ENCODE measurements around the gene TMEM63A.

Gene TMEM63A

DNA sequence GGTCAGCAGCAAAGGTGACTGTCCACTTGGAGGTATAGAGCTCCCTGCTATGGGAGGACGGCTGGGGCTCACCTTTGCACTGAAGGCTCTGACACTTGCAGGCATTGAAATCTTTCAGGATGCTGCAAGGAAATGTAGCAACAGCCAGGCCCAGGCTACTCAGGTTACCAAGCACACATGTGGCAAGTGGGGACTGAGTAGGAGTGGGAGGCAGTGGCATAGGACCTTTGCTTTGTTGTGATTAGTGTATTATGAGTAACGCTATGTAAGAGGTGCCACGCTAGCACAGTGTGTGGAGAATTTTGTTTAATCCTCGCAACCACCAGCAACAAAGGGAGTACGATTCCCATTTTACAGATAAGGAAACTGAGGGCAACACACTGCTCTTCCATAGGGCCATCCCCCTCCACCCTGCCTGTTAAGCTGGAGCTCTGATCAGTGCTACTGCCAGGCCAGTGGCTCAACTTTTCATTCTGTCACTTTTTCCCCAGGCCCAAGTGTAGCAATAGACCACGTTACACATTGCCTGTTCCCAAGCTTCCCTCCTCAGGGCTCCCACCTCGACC lies 21.2 kb downstream of the TMEM63A start:
- H3K4me2 ChIP-seq (ENCODE audit: low read length), result no peak overlapping the region
- no peaks in the 10 kb centered on the region for H3K27me3 ChIP-seq (ENCODE audit: control insufficient read depth, low read length)
- no peaks in the 10 kb centered on the region for H4K20me1 ChIP-seq (ENCODE audit: control insufficient read depth, insufficient read depth, low read depth, low read length)
- no peaks in the 10 kb centered on the region for H3K79me2 ChIP-seq (ENCODE audit: control insufficient read depth, low read length)
- no peak overlapping the region for H3K4me3 ChIP-seq (ENCODE audit: low read length)
- no peaks in the 10 kb centered on the region for H3K36me3 ChIP-seq (ENCODE audit: control insufficient read depth, low read length)
- H3K4me1 ChIP-seq (ENCODE audit: control insufficient read depth, low read length), result no peaks in the 10 kb centered on the region
- H3K9me2 ChIP-seq (replicated peaks; ENCODE audit: control insufficient read depth, low read length), result no peaks in the 10 kb centered on the region
- H3K27ac ChIP-seq (ENCODE audit: low read depth, low read length), result no peak overlapping the region
- no peaks in the 10 kb centered on the region for H3F3A ChIP-seq (ENCODE audit: control insufficient read depth, insufficient read depth)
- H3K9me3 ChIP-seq (ENCODE audit: control insufficient read depth, insufficient read depth, low read length), result no peaks in the 10 kb centered on the region
- TF ChIP-seq, protein P1, sequence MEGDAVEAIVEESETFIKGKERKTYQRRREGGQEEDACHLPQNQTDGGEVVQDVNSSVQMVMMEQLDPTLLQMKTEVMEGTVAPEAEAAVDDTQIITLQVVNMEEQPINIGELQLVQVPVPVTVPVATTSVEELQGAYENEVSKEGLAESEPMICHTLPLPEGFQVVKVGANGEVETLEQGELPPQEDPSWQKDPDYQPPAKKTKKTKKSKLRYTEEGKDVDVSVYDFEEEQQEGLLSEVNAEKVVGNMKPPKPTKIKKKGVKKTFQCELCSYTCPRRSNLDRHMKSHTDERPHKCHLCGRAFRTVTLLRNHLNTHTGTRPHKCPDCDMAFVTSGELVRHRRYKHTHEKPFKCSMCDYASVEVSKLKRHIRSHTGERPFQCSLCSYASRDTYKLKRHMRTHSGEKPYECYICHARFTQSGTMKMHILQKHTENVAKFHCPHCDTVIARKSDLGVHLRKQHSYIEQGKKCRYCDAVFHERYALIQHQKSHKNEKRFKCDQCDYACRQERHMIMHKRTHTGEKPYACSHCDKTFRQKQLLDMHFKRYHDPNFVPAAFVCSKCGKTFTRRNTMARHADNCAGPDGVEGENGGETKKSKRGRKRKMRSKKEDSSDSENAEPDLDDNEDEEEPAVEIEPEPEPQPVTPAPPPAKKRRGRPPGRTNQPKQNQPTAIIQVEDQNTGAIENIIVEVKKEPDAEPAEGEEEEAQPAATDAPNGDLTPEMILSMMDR (IDR thresholded peaks at IDR 0.05; ENCODE audit: low read depth, low read length, poor library complexity, severe bottlenecking), result no peak
- TF ChIP-seq EZH2phosphoT487 (IDR thresholded peaks at IDR 0.05; ENCODE audit: borderline replicate concordance, low read length), result no peak

DNA sequence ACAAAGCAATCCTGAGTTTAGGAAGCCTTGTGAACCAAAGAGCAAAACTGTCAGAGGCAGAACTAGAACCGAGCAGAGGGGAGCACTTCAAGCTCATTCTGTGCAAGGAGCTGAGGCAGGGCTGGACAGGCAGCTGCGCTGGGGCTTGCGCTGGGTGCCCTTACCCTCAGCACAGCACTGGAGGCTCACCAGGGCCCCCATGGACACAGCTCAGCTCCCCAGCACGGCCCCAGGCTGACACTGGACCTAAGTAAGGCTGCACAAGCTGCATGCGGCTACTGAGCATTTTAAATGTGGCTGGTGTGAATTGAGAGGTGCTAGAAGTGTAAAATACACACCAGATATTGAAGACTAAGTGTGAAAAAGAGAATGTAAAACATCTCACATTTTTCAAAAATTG lies 22.1 kb downstream of the TMEM63A start:
- no peak overlapping the region for H3K27ac ChIP-seq (ENCODE audit: low read depth, low read length)
- H3K4me2 ChIP-seq (ENCODE audit: low read length), result no peak overlapping the region
- no peaks in the 10 kb centered on the region for H3K27me3 ChIP-seq (ENCODE audit: control insufficient read depth, low read length)
- H3K36me3 ChIP-seq (ENCODE audit: control insufficient read depth, low read length), result no peaks in the 10 kb centered on the region
- H3K9me2 ChIP-seq (replicated peaks; ENCODE audit: control insufficient read depth, low read length), result no peaks in the 10 kb centered on the region
- TF ChIP-seq, protein P1 (IDR thresholded peaks at IDR 0.05; ENCODE audit: low read depth, low read length, poor library complexity, severe bottlenecking), result no peak
- no peak for TF ChIP-seq EZH2phosphoT487 (IDR thresholded peaks at IDR 0.05; ENCODE audit: borderline replicate concordance, low read length)
- no peaks in the 10 kb centered on the region for H4K20me1 ChIP-seq (ENCODE audit: control insufficient read depth, insufficient read depth, low read depth, low read length)
- H3K79me2 ChIP-seq (ENCODE audit: control insufficient read depth, low read length), result no peaks in the 10 kb centered on the region
- H3F3A ChIP-seq (ENCODE audit: control insufficient read depth, insufficient read depth), result no peaks in the 10 kb centered on the region
- H3K4me3 ChIP-seq (ENCODE audit: low read length), result no peak overlapping the region
- no peaks in the 10 kb centered on the region for H3K9me3 ChIP-seq (ENCODE audit: control insufficient read depth, insufficient read depth, low read length)
- H3K4me1 ChIP-seq (ENCODE audit: control insufficient read depth, low read length), result no peaks in the 10 kb centered on the region

DNA sequence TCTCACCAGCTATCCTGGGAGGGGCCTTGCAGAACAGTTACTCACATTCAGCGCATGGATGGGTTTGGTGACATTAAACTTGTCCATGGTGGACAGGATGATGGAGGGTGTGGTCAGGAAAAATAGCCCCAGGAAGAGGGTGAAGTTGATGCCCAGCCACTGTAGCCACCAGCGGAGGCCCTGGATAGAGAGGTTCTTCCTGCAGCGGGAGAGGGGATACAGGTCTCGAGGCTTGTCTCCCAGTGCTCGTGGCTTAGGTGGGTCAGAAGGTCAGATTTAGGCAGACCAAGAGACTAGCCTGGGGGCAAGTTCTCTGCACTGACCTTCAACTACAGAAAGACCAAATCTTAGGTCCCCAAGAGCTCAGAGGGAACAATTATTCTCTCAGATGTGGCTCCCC lies 23.0 kb downstream of the TMEM63A start:
- no peak overlapping the region for H3K4me3 ChIP-seq (ENCODE audit: low read length)
- H4K20me1 ChIP-seq (ENCODE audit: control insufficient read depth, insufficient read depth, low read depth, low read length), result no peaks in the 10 kb centered on the region
- H3K4me1 ChIP-seq (ENCODE audit: control insufficient read depth, low read length), result no peaks in the 10 kb centered on the region
- no peaks in the 10 kb centered on the region for H3K9me2 ChIP-seq (replicated peaks; ENCODE audit: control insufficient read depth, low read length)
- H3F3A ChIP-seq (ENCODE audit: control insufficient read depth, insufficient read depth), result no peaks in the 10 kb centered on the region
- no peaks in the 10 kb centered on the region for H3K36me3 ChIP-seq (ENCODE audit: control insufficient read depth, low read length)
- no peaks in the 10 kb centered on the region for H3K27me3 ChIP-seq (ENCODE audit: control insufficient read depth, low read length)
- H3K9me3 ChIP-seq (ENCODE audit: control insufficient read depth, insufficient read depth, low read length), result no peaks in the 10 kb centered on the region
- no peak for TF ChIP-seq EZH2phosphoT487 (IDR thresholded peaks at IDR 0.05; ENCODE audit: borderline replicate concordance, low read length)
- TF ChIP-seq, protein P1 (IDR thresholded peaks at IDR 0.05; ENCODE audit: low read depth, low read length, poor library complexity, severe bottlenecking), result no peak
- H3K79me2 ChIP-seq (ENCODE audit: control insufficient read depth, low read length), result no peaks in the 10 kb centered on the region
- H3K27ac ChIP-seq (ENCODE audit: low read depth, low read length), result no peak overlapping the region
- no peak overlapping the region for H3K4me2 ChIP-seq (ENCODE audit: low read length)

Data from DOHH2 (cell line).